B cell (primary cell): ENCODE data around the gene SCEL. TPM values are rescaled to one million over a fixed set of nuclear protein-coding genes. Genes with fewer than 3 reads are reported as not detected.

ENCODE experiments used
- ATAC-seq: fragments of 200-7000 bp; cut with Tn5 transposase; one replicate; pipeline ENCODE4 v1.10.0; 2021; ENCODE audit warnings: low read depth, mild to moderate bottlenecking, moderate number of reproducible peaks, moderate library complexity
- CTCF ChIA-PET: fragments of 350-600 bp; sonication (Branson Sonifier 250); formaldehyde crosslinking; loops from one replicate; lab custom pipeline; 2021; ENCODE audit warnings: antibody characterized with exemption, inconsistent platforms; lab: Charles Lee
- POLR2A ChIA-PET: fragments of 350-600 bp; sonication (Branson Sonifier 250); formaldehyde crosslinking; loops from one replicate; lab custom pipeline; 2021; ENCODE audit warnings: antibody characterized with exemption; lab: Charles Lee
- DNase-seq: peaks from one replicate; pipeline ENCODE4 v3.0.0; 2013
- H2AFZ ChIP-seq: 2 replicates; pipeline ENCODE4 v1.6.1; 2012; ENCODE audit warnings: mild to moderate bottlenecking, low read depth, low read length; ENCODE audit not compliant: insufficient read depth, poor library complexity, severe bottlenecking
- H3K27ac ChIP-seq, 2 donors: 1 replicate in 1 of 2; 2 replicates in 1 of 2; pipeline ENCODE4 v1.5.1; 2012 to 2013; ENCODE audit warnings: low read length in 2 of 2, mild to moderate bottlenecking in 2 of 2, moderate library complexity in 1 of 2
- H3K27me3 ChIP-seq, 4 experiments: fragments of 200-600 bp in 1 of 4; sonication (generic) in 1 of 4; replicated peaks in 1 of 4; 1 replicate in 2 of 4; 2 replicates in 2 of 4; pipeline versions ENCODE4 v1.6.1 to v1.7.0; 2013 to 2016; ENCODE audit warnings: low read length in 3 of 4, mild to moderate bottlenecking in 2 of 4, mixed read lengths in 1 of 4, moderate library complexity in 1 of 4; ENCODE audit not compliant: insufficient read depth in 4 of 4, control insufficient read depth in 3 of 4; ENCODE audit errors: control extremely low read depth in 1 of 4
- H3K36me3 ChIP-seq, 2 experiments: replicated peaks in 1 of 2; 1 replicate in 1 of 2; 2 replicates in 1 of 2; pipeline versions ENCODE4 v1.6.1 to v1.7.1; 2013; ENCODE audit warnings: low read length in 1 of 2; ENCODE audit not compliant: insufficient read depth in 2 of 2, control insufficient read depth in 1 of 2; ENCODE audit errors: control extremely low read depth in 1 of 2, extremely low read depth in 1 of 2
- H3K4me1 ChIP-seq, 2 donors: fragments of 200-600 bp in 1 of 2; sonication (generic) in 1 of 2; 1 replicate in 1 of 2; 2 replicates in 1 of 2; pipeline versions ENCODE4 v1.5.1 to v1.6.1; 2013 to 2017; ENCODE audit warnings: low read length in 2 of 2; ENCODE audit not compliant: control insufficient read depth in 2 of 2, insufficient read depth in 2 of 2
- H3K4me2 ChIP-seq: replicated peaks from 2 replicates; pipeline ENCODE3; 2012; ENCODE audit warnings: mild to moderate bottlenecking, low read depth, low read length; ENCODE audit not compliant: poor library complexity, severe bottlenecking
- H3K4me3 ChIP-seq, 5 experiments: fragments of 200-600 bp in 1 of 5; sonication (generic) in 1 of 5; 1 replicate in 3 of 5; 2 replicates in 2 of 5; pipeline versions ENCODE4 v1.5.1 to v1.7.0; 2011 to 2016; ENCODE audit warnings: low read length in 4 of 5, mild to moderate bottlenecking in 4 of 5, low read depth in 2 of 5, control low read depth in 1 of 5, moderate library complexity in 1 of 5; ENCODE audit not compliant: insufficient read depth in 1 of 5; ENCODE audit errors: control extremely low read depth in 1 of 5, extremely low read depth in 1 of 5
- H3K79me2 ChIP-seq: fragments of 200-600 bp; sonication (generic); one replicate; pipeline ENCODE4 v1.6.0; 2016; ENCODE audit warnings: low read length; ENCODE audit not compliant: control insufficient read depth, insufficient read depth
- H3K9ac ChIP-seq: fragments of 200-600 bp; sonication (generic); 2 replicates; pipeline ENCODE4 v1.6.1; 2017; ENCODE audit warnings: mild to moderate bottlenecking, low read length, moderate library complexity
- H3K9me3 ChIP-seq, 3 donors: one replicate each; pipeline versions ENCODE4 v1.6.1 to v1.7.1; 2013; ENCODE audit warnings: low read length in 2 of 3; ENCODE audit not compliant: control insufficient read depth in 2 of 3, insufficient read depth in 1 of 3; ENCODE audit errors: control extremely low read depth in 1 of 3
- H4K20me1 ChIP-seq: 2 replicates; pipeline ENCODE4 v1.6.0; 2012; ENCODE audit warnings: mild to moderate bottlenecking, low read length; ENCODE audit not compliant: insufficient read depth, control insufficient read depth, poor library complexity, severe bottlenecking
- H3K27ac Mint-ChIP-seq: one replicate; pipeline ENCODE4 v1.8.0; 2021; ENCODE audit warnings: mixed read lengths
- H3K27me3 Mint-ChIP-seq: one replicate; pipeline ENCODE4 v1.8.0; 2021; ENCODE audit warnings: mixed read lengths
- H3K4me1 Mint-ChIP-seq: one replicate; pipeline ENCODE4 v1.8.0; 2021; ENCODE audit warnings: mixed read lengths
- H3K4me3 Mint-ChIP-seq: one replicate; pipeline ENCODE4 v1.8.0; 2021; ENCODE audit warnings: mixed read lengths
- H3K9me3 Mint-ChIP-seq: one replicate; pipeline ENCODE4 v1.8.0; 2022; ENCODE audit warnings: mixed read lengths; ENCODE audit not compliant: insufficient read depth
- EZH2 ChIP-seq: IDR thresholded peaks from 2 replicates; pipeline ENCODE4 v1.6.1; 2012; ENCODE audit warnings: borderline replicate concordance, low read depth, mild to moderate bottlenecking, moderate library complexity, low read length; ENCODE audit not compliant: insufficient read depth, poor library complexity, severe bottlenecking
- WGBS: methylation state at CpG from one replicate; pipeline ENCODE4 v1.1.5; 2013; ENCODE audit warnings: missing lambda C conversion rate; ENCODE audit not compliant: insufficient coverage; 5-methylcytosine and 5-hydroxymethylcytosine counted together
- intact Hi-C: fragments of 100-400 bp; cut with micrococcal nuclease; formaldehyde crosslinking; loops from one replicate; pipeline ENCODE4 v1.10.0; 2022
- polyA plus RNA-seq: library from polyadenylated mRNA; depleted of rRNA; stranded (reverse); fragments of >200 nt; gene quantifications from 2 replicates; pipeline ENCODE4 v1.2.3, GENCODE V29; 2012
- total RNA-seq, 2 donors: library from RNA; stranded (reverse); fragments of 120-200 nt in 1 of 2; gene quantifications; 1 replicate in 1 of 2; 2 replicates in 1 of 2; pipeline versions ENCODE4 v1.2.3 to v1.2.4, GENCODE V29; 2013 to 2022
- TF ChIP-seq, protein P1 (sequence below): fragments of 200-600 bp; IDR thresholded peaks from one replicate; pipeline ENCODE4 v1.8.0; 2022; ENCODE audit warnings: antibody characterized with exemption, mild to moderate bottlenecking

SCEL gene
- total and polyA plus RNA-seq, 2 donors (not counting 1 experiment from before 2014, with no cell fraction given), result not detected

DNA sequence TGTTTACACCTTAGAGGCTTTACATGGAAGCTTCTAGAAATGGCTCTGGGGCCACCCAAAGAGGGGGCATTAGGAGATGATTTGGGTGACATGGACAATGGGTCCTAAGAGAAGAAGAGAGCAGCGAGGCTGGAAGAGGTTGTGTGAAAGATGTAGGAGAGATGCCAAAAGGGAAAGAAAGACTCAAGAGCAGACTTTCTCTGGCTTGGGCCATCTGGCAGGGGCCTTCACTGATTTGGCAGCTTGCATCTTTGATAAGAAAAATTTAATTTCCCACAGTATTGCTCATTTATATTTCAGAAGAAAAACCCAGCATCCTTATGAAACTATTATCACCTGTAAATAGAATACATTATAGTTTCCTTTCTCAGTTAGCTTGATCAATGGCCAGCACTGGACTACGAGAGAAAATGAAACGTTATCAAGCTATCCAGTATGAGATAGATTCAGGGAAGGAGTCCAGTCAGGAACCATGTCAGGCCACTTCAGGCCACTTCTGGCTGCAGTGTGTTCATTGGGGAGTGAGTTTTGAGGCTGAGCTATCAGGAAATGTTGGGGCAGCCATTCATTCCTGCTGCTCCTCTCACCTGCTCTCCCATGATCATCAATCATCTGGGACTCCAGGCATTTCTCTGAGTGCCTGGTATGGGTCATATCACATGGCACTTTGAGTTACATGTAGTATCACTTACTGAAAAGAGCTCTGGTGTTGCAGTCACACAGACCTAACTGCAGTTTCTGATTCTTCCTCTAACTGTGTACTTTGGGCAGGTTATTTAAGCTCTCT lies 10.3 kb downstream of the SCEL start:
- TF ChIP-seq EZH2, result no peak
- TF ChIP-seq, protein P1, sequence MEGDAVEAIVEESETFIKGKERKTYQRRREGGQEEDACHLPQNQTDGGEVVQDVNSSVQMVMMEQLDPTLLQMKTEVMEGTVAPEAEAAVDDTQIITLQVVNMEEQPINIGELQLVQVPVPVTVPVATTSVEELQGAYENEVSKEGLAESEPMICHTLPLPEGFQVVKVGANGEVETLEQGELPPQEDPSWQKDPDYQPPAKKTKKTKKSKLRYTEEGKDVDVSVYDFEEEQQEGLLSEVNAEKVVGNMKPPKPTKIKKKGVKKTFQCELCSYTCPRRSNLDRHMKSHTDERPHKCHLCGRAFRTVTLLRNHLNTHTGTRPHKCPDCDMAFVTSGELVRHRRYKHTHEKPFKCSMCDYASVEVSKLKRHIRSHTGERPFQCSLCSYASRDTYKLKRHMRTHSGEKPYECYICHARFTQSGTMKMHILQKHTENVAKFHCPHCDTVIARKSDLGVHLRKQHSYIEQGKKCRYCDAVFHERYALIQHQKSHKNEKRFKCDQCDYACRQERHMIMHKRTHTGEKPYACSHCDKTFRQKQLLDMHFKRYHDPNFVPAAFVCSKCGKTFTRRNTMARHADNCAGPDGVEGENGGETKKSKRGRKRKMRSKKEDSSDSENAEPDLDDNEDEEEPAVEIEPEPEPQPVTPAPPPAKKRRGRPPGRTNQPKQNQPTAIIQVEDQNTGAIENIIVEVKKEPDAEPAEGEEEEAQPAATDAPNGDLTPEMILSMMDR, result no peak
- intact Hi-C loops, result no loop called here
- H3K9ac ChIP-seq, result no peak overlapping the region
- ATAC-seq, result no peak
- CTCF ChIA-PET, result interaction anchor here (1.3 kb wide), 1 partner anchor 53 kb away, joined by 5 read pairs; no protein-coding TSS in a partner anchor
- Mint-ChIP-seq H3K9me3 (no peaks in the 10 kb centered on the region), H3K4me3 (no peak overlapping the region), H3K4me1 (peaks cover 11% of the 10 kb centered on the region), H3K27ac (no peak overlapping the region), H3K27me3 (peaks cover 5% of the 10 kb centered on the region)
- H3K4me1 ChIP-seq, result peaks cover 9 to 11% of the 10 kb centered on the region in 2 donors
- POLR2A ChIA-PET, result no interaction called here
- H2AFZ ChIP-seq, result no peak overlapping the region
- 100% methylated on average over 1 of the region's 3 CpGs for WGBS
- no peaks in the 10 kb centered on the region for H3K36me3 ChIP-seq
- H3K4me2 ChIP-seq, result no peak overlapping the region
- no peak overlapping the region for H3K4me3 ChIP-seq
- no peaks in the 10 kb centered on the region for H4K20me1 ChIP-seq
- H3K27me3 ChIP-seq, result no peaks in the 10 kb centered on the region
- no peak overlapping the region for H3K27ac ChIP-seq
- no peak for DNase-seq
- no peaks in the 10 kb centered on the region for H3K79me2 ChIP-seq
- H3K9me3 ChIP-seq, result no peaks in the 10 kb centered on the region

DNA sequence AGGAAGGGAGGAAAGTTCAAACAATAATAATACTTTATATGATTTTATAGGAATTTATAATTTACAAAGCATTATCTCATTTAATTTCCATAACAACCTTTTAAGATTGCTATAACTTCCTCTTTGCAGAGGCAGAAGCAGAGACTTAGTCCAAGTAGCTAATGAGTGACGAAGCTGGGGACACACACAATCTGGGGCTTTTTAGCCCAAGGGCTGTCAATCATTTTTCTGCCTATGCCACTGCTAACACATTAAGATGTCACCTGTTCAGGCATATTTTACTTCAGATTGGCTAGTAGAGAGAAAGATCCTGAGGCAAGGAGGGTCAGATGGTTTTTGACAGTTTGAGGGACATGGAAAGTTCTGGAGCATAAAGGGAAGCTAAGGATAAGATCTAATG lies 12.6 kb downstream of the SCEL start:
- Histone ChIP-seq H3K4me3 (no peak overlapping the region), H3K4me1 (peaks cover 9 to 11% of the 10 kb centered on the region in 2 donors), H3K27me3 (no peaks in the 10 kb centered on the region), H2AFZ (no peak overlapping the region), H3K79me2 (no peaks in the 10 kb centered on the region), H3K9me3 (no peaks in the 10 kb centered on the region), H3K36me3 (no peaks in the 10 kb centered on the region), H3K9ac (no peak overlapping the region), H3K27ac (no peak overlapping the region), H3K4me2 (no peak overlapping the region), H4K20me1 (no peaks in the 10 kb centered on the region)
- peaks cover 4% of the 10 kb centered on the region for H3K27me3 Mint-ChIP-seq
- ATAC-seq (no peak), DNase-seq (no peak)
- no CpG with 5 or more reads among the region's 1 CpG for WGBS
- ChIA-PET CTCF (interaction anchor here (1.1 to 1.8 kb wide), 3 partner anchors 17 to 52 kb away, joined by 3 to 9 read pairs (median 3); no protein-coding TSS in a partner anchor), POLR2A (no interaction called here)
- intact Hi-C loops, result no loop called here
- H3K27ac Mint-ChIP-seq, result no peak overlapping the region
- TF ChIP-seq, protein P1, result no peak
- TF ChIP-seq EZH2, result no peak
- H3K9me3 Mint-ChIP-seq, result no peaks in the 10 kb centered on the region
- H3K4me1 Mint-ChIP-seq, result peaks cover 11% of the 10 kb centered on the region
- H3K4me3 Mint-ChIP-seq, result no peak overlapping the region
